Peyer's patch (tissue), 4 donors: ENCODE results near the gene RSRC2. TPM values are rescaled to one million over a fixed set of nuclear protein-coding genes. Genes with fewer than 3 reads are reported as not detected.

Source experiments
- DNase-seq, 3 donors: peaks; one replicate each; pipeline ENCODE4 v3.0.0-alpha.2; 2017 to 2019
- H3K27ac ChIP-seq, 4 donors: fragments of 200-600 bp; sonication (generic); one replicate each; pipeline ENCODE4 v1.5.1; 2016 to 2019
- H3K27me3 ChIP-seq, 2 donors: fragments of 200-600 bp; sonication (generic); one replicate each; pipeline ENCODE4 v1.5.1; 2019
- H3K36me3 ChIP-seq, 3 donors: fragments of 200-600 bp; sonication (generic); one replicate each; pipeline ENCODE4 v1.5.1; 2016 to 2019
- H3K4me1 ChIP-seq, 4 donors: fragments of 200-600 bp; sonication (generic); one replicate each; pipeline ENCODE4 v1.5.1; 2016 to 2019
- H3K4me3 ChIP-seq, 4 donors: fragments of 200-600 bp; sonication (generic); 1 replicate in 3 of 4; 2 replicates in 1 of 4; pipeline ENCODE4 v1.5.1; 2016 to 2019; ENCODE audit warnings: mild to moderate bottlenecking in 1 of 4
- H3K9me3 ChIP-seq, 4 donors: fragments of 200-600 bp; sonication (generic); one replicate each; pipeline ENCODE4 v1.5.1; 2016 to 2019; ENCODE audit warnings: mild to moderate bottlenecking in 1 of 4
- CTCF ChIP-seq, 6 experiments: fragments of 450-650 bp in 4 of 6; fragments of 200-600 bp in 2 of 6; sonication (generic) in 1 of 6; IDR thresholded peaks; one replicate each; pipeline ENCODE4 v1.5.1; 2017 to 2019; ENCODE audit warnings: antibody characterized with exemption in 6 of 6, mild to moderate bottlenecking in 3 of 6, moderate library complexity in 1 of 6
- POLR2A ChIP-seq, 2 donors: fragments of 450-650 bp; IDR thresholded peaks; one replicate each; pipeline ENCODE4 v1.5.1; 2017; ENCODE audit warnings: antibody characterized with exemption in 2 of 2, mild to moderate bottlenecking in 2 of 2, moderate library complexity in 2 of 2
- total RNA-seq, 4 donors: library from RNA; depleted of rRNA; stranded (reverse); fragments of >200 nt; gene quantifications; one replicate each; pipeline ENCODE4 v1.1.0, GENCODE V29; 2016

RSRC2 gene
- total RNA-seq, 4 donors from 2014 or later = 78.5 to 455 (median 112) TPM

- peaks cover 0 to 37% (median 0%) of the 10 kb centered on the region in 3 donors for H3K36me3 ChIP-seq
- H3K4me1 ChIP-seq = peaks cover 0 to 45% (median 11%) of the 10 kb centered on the region in 4 donors
- peak overlapping the region; percentile 0 to 55 (median 22) for H3K4me3 ChIP-seq
- no peak for DNase-seq
- no peak for TF ChIP-seq POLR2A (IDR thresholded peaks at IDR 0.05)
- no peak for TF ChIP-seq CTCF (IDR thresholded peaks at IDR 0.05)
- no peaks in the 10 kb centered on the region for H3K9me3 ChIP-seq
- no peaks in the 10 kb centered on the region for H3K27me3 ChIP-seq
- H3K27ac ChIP-seq = peak overlapping the region in 1 of 4 donors; percentile 9
Observed at GRCh38 chr12:122523846-122524718, 2.7 kb downstream of the RSRC2 start.

- Histone ChIP-seq H3K36me3 (peaks cover 0 to 45% (median 0%) of the 10 kb centered on the region in 3 donors), H3K27ac (no peak overlapping the region), H3K4me3 (peak overlapping the region in 3 of 4 donors; percentile 0 to 55 (median 19)), H3K9me3 (no peaks in the 10 kb centered on the region), H3K27me3 (no peaks in the 10 kb centered on the region), H3K4me1 (peaks cover 0 to 45% (median 11%) of the 10 kb centered on the region in 4 donors)
- TF ChIP-seq CTCF (IDR thresholded peaks at IDR 0.05) (no peak), POLR2A (IDR thresholded peaks at IDR 0.05) (no peak)
- DNase-seq = no peak
Observed at GRCh38 chr12:122523280-122523679, 3.5 kb downstream of the RSRC2 start.

- Histone ChIP-seq H3K36me3 (peaks cover 0 to 72% (median 6%) of the 10 kb centered on the region in 3 donors), H3K4me1 (peaks cover 0 to 38% (median 11%) of the 10 kb centered on the region in 4 donors), H3K27ac (no peak overlapping the region), H3K27me3 (no peaks in the 10 kb centered on the region), H3K4me3 (no peak overlapping the region), H3K9me3 (no peaks in the 10 kb centered on the region)
- no peak for TF ChIP-seq POLR2A (IDR thresholded peaks at IDR 0.05)
- TF ChIP-seq CTCF (IDR thresholded peaks at IDR 0.05) = no peak
- no peak for DNase-seq
Observed at GRCh38 chr12:122520676-122521075, 6.1 kb downstream of the RSRC2 start.

- DNase-seq = no peak
- no peaks in the 10 kb centered on the region for H3K27me3 ChIP-seq
- H3K9me3 ChIP-seq = no peaks in the 10 kb centered on the region
- no peak for TF ChIP-seq POLR2A (IDR thresholded peaks at IDR 0.05)
- TF ChIP-seq CTCF (IDR thresholded peaks at IDR 0.05) = peak in 1 of 6 experiments; percentile 8
- peaks cover 0 to 29% (median 9%) of the 10 kb centered on the region in 4 donors for H3K4me1 ChIP-seq
- no peak overlapping the region for H3K27ac ChIP-seq
- no peak overlapping the region for H3K4me3 ChIP-seq
- H3K36me3 ChIP-seq = peaks cover 0 to 80% (median 10%) of the 10 kb centered on the region in 3 donors
Observed at GRCh38 chr12:122519418-122519817, 7.3 kb downstream of the RSRC2 start.

- H3K36me3 ChIP-seq = peaks cover 0 to 85% (median 10%) of the 10 kb centered on the region in 3 donors
Observed at GRCh38 chr12:122518908-122519307, 7.8 kb downstream of the RSRC2 start.

More at GRCh38 chr12:122518908-122519307, 7.8 kb downstream of the RSRC2 start:
- Histone ChIP-seq H3K27me3 (no peaks in the 10 kb centered on the region), H3K9me3 (no peaks in the 10 kb centered on the region), H3K27ac (no peak overlapping the region), H3K4me1 (peaks cover 0 to 24% (median 5%) of the 10 kb centered on the region in 4 donors), H3K4me3 (no peak overlapping the region)
- TF ChIP-seq CTCF (IDR thresholded peaks at IDR 0.05) = no peak
- TF ChIP-seq POLR2A (IDR thresholded peaks at IDR 0.05) = no peak
- DNase-seq = no peak
